PC-9 (cell line): ENCODE data around the gene CASKIN1. TPM values are rescaled to one million over a fixed set of nuclear protein-coding genes. Genes with fewer than 3 reads are reported as not detected.
"Not testable (repeated sequence)": the region's sequence is repeated elsewhere in the genome, so short reads cannot be mapped to it uniquely, and the experiment has no call there.

Experiments
- BruUV-seq: library from RNA; stranded (reverse); fragments of 400-500 nt; replicated peaks from 2 replicates; lab custom pipeline; 2021; lab: Mats Ljungman, UMichigan
- CTCF ChIA-PET: fragments of 300-600 bp; sonication (Branson Sonifier 250); formaldehyde crosslinking; loops from one replicate; lab custom pipeline; 2022; ENCODE audit warnings: antibody characterized with exemption; lab: Charles Lee
- POLR2A ChIA-PET: fragments of 300-600 bp; sonication (Branson Sonifier 250); formaldehyde crosslinking; loops from one replicate; lab custom pipeline; 2022; ENCODE audit warnings: antibody characterized with exemption; ENCODE audit not compliant: unreplicated experiment; lab: Charles Lee
- DNase-seq, 2 experiments: peaks; one replicate each; pipeline versions ENCODE4 v3.0.0 to v3.0.0-alpha.2; 2015 to 2022; ENCODE audit warnings: mixed read lengths in 1 of 2
- H2AFZ ChIP-seq: fragments of 200-600 bp; sonication (generic); 2 replicates; pipeline ENCODE4 v1.8.1; 2017; ENCODE audit warnings: antibody characterized with exemption
- H3F3A ChIP-seq: fragments of 200-600 bp; sonication (generic); 2 replicates; pipeline ENCODE4 v1.8.1; 2017; ENCODE audit warnings: antibody characterized with exemption, mild to moderate bottlenecking, low read depth; ENCODE audit not compliant: insufficient read depth
- H3K27ac ChIP-seq: fragments of 200-600 bp; sonication (generic); 2 replicates; pipeline ENCODE4 v1.6.1; 2016; ENCODE audit warnings: mixed run types
- H3K27me3 ChIP-seq: fragments of 200-600 bp; sonication (generic); 2 replicates; pipeline ENCODE4 v1.6.1; 2016; ENCODE audit warnings: low read depth, mixed run types; ENCODE audit not compliant: insufficient read depth
- H3K36me3 ChIP-seq: fragments of 200-600 bp; sonication (generic); 2 replicates; pipeline ENCODE4 v1.6.1; 2016; ENCODE audit warnings: low read depth, mixed run types
- H3K4me1 ChIP-seq: fragments of 200-600 bp; sonication (generic); replicated peaks from 2 replicates; pipeline ENCODE4 v1.6.1; 2016; ENCODE audit warnings: mixed run types; ENCODE audit not compliant: insufficient read depth
- H3K4me2 ChIP-seq: fragments of 200-600 bp; sonication (generic); 2 replicates; pipeline ENCODE4 v1.6.1; 2017; ENCODE audit warnings: mixed run types
- H3K4me3 ChIP-seq: fragments of 200-600 bp; sonication (generic); 2 replicates; pipeline ENCODE4 v1.6.1; 2016; ENCODE audit warnings: mixed run types
- H3K79me2 ChIP-seq: fragments of 200-600 bp; sonication (generic); 2 replicates; pipeline ENCODE4 v1.6.1; 2017; ENCODE audit warnings: low read depth, mixed run types
- H3K9me2 ChIP-seq: fragments of 200-600 bp; sonication (generic); 2 replicates; pipeline ENCODE4 v1.8.1; 2017; ENCODE audit warnings: mild to moderate bottlenecking; ENCODE audit not compliant: insufficient read depth
- H3K9me3 ChIP-seq: fragments of 200-600 bp; sonication (generic); 2 replicates; pipeline ENCODE4 v1.8.1; 2016; ENCODE audit warnings: low read depth; ENCODE audit not compliant: insufficient read depth
- H4K20me1 ChIP-seq: fragments of 200-600 bp; sonication (generic); 2 replicates; pipeline ENCODE4 v1.8.1; 2017; ENCODE audit not compliant: insufficient read depth
- EZH2 ChIP-seq: fragments of 200-600 bp; sonication (generic); IDR thresholded peaks from 2 replicates; pipeline ENCODE4 v1.8.0; 2017; ENCODE audit warnings: antibody characterized with exemption, low read depth
- intact Hi-C: fragments of 100-400 bp; cut with micrococcal nuclease; formaldehyde crosslinking; loops from one replicate; pipeline ENCODE4 v1.10.0; 2022; ENCODE audit not compliant: unreplicated experiment
- total RNA-seq: library from RNA; stranded (reverse); gene quantifications from 2 replicates; pipeline ENCODE4 v1.2.3, GENCODE V29; 2021
- TF ChIP-seq, protein P1 (sequence below): fragments of 200-600 bp; sonication (generic); conservative IDR thresholded peaks from 2 replicates; pipeline ENCODE4 v1.6.1; 2017; ENCODE audit warnings: mixed run types, antibody characterized with exemption, mild to moderate bottlenecking, moderate library complexity

Gene CASKIN1
- total RNA-seq, 1 experiment from 2014 or later = 2.1 TPM

DNA sequence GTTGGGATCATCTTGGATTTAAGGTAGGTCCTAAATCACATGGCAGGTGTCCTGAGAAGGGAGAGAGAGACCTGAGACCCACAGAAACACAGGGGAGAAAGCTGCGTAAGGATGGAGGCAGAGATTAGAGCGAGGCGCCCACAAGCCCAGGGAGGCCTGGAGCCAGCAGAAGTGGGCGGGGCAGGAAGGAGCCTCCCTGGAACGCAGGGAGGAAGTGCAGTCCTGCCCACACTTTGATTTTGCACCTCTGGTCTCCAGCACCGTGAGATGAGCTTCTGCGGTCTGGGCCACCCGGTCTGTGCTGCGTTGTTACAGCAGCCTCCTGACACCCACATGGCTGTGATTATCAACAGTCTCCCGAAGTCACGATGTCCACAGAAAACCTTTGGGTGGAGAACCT is 46.2 kb upstream of the CASKIN1 start:
- DNase-seq = no peak
- ChIA-PET CTCF (no interaction called here), POLR2A (interaction anchor here (0.6 kb wide), 1 partner anchor 309 kb away, joined by 10 read pairs; no protein-coding TSS in a partner anchor)
- no peak overlapping the region for H3K4me3 ChIP-seq
- BruUV-seq = no TSS peak
- intact Hi-C loops = no loop called here
- H3K27me3 ChIP-seq = no peaks in the 10 kb centered on the region
- no peak overlapping the region for H2AFZ ChIP-seq
- H4K20me1 ChIP-seq = peaks cover 34% of the 10 kb centered on the region
- no peaks in the 10 kb centered on the region; the same call in none of the 2 replicates for H3K36me3 ChIP-seq
- peaks cover 6% of the 10 kb centered on the region; the same call in 1 of the 2 replicates for H3K79me2 ChIP-seq
- no peak overlapping the region for H3K4me2 ChIP-seq
- peaks cover 28% of the 10 kb centered on the region for H3F3A ChIP-seq
- TF ChIP-seq, protein P1, sequence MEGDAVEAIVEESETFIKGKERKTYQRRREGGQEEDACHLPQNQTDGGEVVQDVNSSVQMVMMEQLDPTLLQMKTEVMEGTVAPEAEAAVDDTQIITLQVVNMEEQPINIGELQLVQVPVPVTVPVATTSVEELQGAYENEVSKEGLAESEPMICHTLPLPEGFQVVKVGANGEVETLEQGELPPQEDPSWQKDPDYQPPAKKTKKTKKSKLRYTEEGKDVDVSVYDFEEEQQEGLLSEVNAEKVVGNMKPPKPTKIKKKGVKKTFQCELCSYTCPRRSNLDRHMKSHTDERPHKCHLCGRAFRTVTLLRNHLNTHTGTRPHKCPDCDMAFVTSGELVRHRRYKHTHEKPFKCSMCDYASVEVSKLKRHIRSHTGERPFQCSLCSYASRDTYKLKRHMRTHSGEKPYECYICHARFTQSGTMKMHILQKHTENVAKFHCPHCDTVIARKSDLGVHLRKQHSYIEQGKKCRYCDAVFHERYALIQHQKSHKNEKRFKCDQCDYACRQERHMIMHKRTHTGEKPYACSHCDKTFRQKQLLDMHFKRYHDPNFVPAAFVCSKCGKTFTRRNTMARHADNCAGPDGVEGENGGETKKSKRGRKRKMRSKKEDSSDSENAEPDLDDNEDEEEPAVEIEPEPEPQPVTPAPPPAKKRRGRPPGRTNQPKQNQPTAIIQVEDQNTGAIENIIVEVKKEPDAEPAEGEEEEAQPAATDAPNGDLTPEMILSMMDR = no peak
- TF ChIP-seq EZH2 = no peak
- H3K4me1 ChIP-seq = no peaks in the 10 kb centered on the region
- no peaks in the 10 kb centered on the region for H3K9me3 ChIP-seq
- H3K27ac ChIP-seq = no peak overlapping the region
- H3K9me2 ChIP-seq = no peaks in the 10 kb centered on the region

DNA sequence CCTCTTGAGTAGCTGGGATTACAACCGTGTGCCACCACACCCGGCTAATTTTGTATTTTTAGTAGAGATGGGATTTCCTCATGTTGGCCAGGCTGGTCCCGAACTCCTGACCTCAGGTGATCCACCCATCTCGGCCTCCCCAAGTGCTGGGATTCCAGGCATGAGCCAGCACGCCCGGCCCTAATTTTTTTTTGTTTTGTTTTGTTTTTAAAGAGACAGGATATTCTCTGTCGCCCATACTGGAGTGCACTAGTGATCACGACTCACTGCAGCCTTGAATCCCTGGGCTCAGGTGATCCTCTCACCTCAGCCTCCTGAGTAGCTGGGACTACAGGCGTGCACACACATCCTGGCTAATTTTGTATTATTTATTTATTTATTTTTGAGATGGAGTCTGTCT is 43.9 kb upstream of the CASKIN1 start:
- POLR2A ChIA-PET, H3K27me3 ChIP-seq, H3K4me1 ChIP-seq, DNase-seq, H3K36me3 ChIP-seq, H3K9me3 ChIP-seq, H3K79me2 ChIP-seq, BruUV-seq, H3K4me3 ChIP-seq, intact Hi-C loops, CTCF ChIA-PET, H3K4me2 ChIP-seq, H2AFZ ChIP-seq, H3K27ac ChIP-seq, H3K9me2 ChIP-seq: not testable (repeated sequence)
- H4K20me1 ChIP-seq = peaks cover 33% of the 10 kb centered on the region
- peaks cover 34% of the 10 kb centered on the region for H3F3A ChIP-seq

DNA sequence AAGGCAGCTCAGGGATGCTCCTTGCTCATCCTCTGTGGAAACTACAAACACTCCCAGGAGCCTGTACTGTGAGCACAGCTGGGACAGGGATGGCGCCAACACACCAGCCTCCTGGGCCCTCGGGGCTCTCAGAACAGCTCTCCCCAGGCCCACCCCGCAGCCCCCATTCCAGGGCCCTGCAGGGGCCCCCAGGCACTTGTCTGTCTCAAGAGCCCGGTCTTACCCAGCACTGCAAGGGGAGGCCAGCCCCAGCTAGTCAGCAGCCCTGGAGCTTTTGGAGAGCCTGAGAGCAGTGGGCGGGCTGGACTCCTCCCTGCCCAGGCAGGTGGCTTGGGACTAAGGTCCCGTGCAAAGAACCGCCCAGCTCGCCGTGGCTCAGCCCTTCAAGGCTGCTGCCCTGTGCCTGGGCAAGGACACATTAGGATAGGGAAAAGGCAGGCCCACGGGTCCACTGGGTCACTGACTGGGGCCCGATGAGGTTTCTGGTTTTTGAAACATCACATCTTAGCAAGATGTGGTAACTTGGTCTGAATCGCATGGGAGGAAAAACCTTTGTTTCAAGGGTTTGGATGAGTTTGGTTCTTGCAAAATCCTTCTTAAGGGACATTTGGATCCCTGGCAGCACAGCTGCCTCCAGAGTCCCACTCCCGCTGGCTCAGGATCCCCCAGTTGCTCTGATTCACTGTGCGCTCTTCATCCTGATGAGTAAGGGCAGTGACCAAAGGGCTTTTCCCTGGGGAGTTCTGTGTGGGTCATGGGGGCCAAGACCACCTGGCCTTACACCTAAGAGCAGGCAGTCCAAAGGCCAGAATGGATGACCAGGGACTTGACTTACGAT is 42.7 kb upstream of the CASKIN1 start:
- no peaks in the 10 kb centered on the region for H3K27me3 ChIP-seq
- ChIA-PET POLR2A (interaction anchor here (0.6 kb wide), 1 partner anchor 54 kb away, joined by 5 read pairs; no protein-coding TSS in a partner anchor), CTCF (no interaction called here)
- H2AFZ ChIP-seq = no peak overlapping the region
- peaks cover 27% of the 10 kb centered on the region for H4K20me1 ChIP-seq
- DNase-seq = no peak
- H3K4me3 ChIP-seq = no peak overlapping the region
- no peak overlapping the region for H3K4me2 ChIP-seq
- no peak overlapping the region for H3K27ac ChIP-seq
- H3K79me2 ChIP-seq = no peaks in the 10 kb centered on the region
- peaks cover 35% of the 10 kb centered on the region for H3F3A ChIP-seq
- no peaks in the 10 kb centered on the region; the same call in none of the 2 replicates for H3K36me3 ChIP-seq
- intact Hi-C loops = no loop called here
- H3K4me1 ChIP-seq = no peaks in the 10 kb centered on the region
- TF ChIP-seq EZH2 = no peak
- TF ChIP-seq, protein P1 = no peak
- H3K9me2 ChIP-seq = no peaks in the 10 kb centered on the region
- no TSS peak for BruUV-seq
- H3K9me3 ChIP-seq = no peaks in the 10 kb centered on the region
